Nephron progenitor cell (in vitro differentiated cells): ENCODE measurements around the gene CTNND2.

Experiments
- DNase-seq: peaks from one replicate; pipeline ENCODE4 v3.0.0; 2021
- H3K27ac Mint-ChIP-seq: 2 replicates; pipeline ENCODE4 v1.8.0; 2021; ENCODE audit warnings: mild to moderate bottlenecking, moderate library complexity, mixed read lengths
- H3K27me3 Mint-ChIP-seq: 2 replicates; pipeline ENCODE4 v1.8.0; 2021; ENCODE audit warnings: mild to moderate bottlenecking, low read depth, mixed read lengths; ENCODE audit not compliant: poor library complexity
- H3K36me3 Mint-ChIP-seq: 2 replicates; pipeline ENCODE4 v1.8.0; 2021; ENCODE audit warnings: low read depth, mixed read lengths
- H3K4me1 Mint-ChIP-seq: 2 replicates; pipeline ENCODE4 v1.8.0; 2021; ENCODE audit warnings: mixed read lengths
- H3K4me3 Mint-ChIP-seq: 2 replicates; pipeline ENCODE4 v1.8.0; 2021; ENCODE audit warnings: mild to moderate bottlenecking, moderate library complexity, mixed read lengths
- H3K9me3 Mint-ChIP-seq: 2 replicates; pipeline ENCODE4 v1.8.0; 2021; ENCODE audit warnings: mild to moderate bottlenecking, moderate library complexity, mixed read lengths
- TF ChIP-seq, protein P1 (sequence below): fragments of 200-600 bp; sonication (generic); IDR thresholded peaks from 2 replicates; pipeline ENCODE4 v1.5.0; 2021; ENCODE audit warnings: antibody characterized with exemption

CTNND2 gene

DNA sequence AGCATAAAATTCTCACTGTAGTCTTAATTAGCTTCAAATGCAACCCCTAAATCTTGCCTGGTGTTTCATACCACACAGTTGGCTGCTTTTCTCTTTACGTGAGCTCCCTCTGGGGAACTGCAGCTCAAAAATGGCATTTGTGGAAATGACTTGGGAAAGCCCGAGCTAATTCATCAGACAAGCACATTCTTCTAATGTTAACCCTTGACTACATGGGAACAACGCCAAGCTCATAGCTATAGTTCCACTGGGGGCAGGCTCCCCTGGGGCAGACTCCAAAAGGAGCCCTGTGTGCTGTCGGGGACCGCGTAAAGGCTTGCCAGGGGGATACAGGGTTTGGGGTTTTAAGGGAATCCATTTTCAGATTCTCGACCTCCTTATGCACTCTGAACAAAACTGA is 841.8 kb downstream of the CTNND2 start:
- Mint-ChIP-seq H3K27me3 (no peaks in the 10 kb centered on the region), H3K9me3 (peaks cover 14% of the 10 kb centered on the region), H3K4me1 (no peaks in the 10 kb centered on the region), H3K36me3 (no peaks in the 10 kb centered on the region), H3K4me3 (no peak overlapping the region), H3K27ac (no peak overlapping the region)
- TF ChIP-seq, protein P1, sequence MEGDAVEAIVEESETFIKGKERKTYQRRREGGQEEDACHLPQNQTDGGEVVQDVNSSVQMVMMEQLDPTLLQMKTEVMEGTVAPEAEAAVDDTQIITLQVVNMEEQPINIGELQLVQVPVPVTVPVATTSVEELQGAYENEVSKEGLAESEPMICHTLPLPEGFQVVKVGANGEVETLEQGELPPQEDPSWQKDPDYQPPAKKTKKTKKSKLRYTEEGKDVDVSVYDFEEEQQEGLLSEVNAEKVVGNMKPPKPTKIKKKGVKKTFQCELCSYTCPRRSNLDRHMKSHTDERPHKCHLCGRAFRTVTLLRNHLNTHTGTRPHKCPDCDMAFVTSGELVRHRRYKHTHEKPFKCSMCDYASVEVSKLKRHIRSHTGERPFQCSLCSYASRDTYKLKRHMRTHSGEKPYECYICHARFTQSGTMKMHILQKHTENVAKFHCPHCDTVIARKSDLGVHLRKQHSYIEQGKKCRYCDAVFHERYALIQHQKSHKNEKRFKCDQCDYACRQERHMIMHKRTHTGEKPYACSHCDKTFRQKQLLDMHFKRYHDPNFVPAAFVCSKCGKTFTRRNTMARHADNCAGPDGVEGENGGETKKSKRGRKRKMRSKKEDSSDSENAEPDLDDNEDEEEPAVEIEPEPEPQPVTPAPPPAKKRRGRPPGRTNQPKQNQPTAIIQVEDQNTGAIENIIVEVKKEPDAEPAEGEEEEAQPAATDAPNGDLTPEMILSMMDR, result no peak
- DNase-seq, result no peak

DNA sequence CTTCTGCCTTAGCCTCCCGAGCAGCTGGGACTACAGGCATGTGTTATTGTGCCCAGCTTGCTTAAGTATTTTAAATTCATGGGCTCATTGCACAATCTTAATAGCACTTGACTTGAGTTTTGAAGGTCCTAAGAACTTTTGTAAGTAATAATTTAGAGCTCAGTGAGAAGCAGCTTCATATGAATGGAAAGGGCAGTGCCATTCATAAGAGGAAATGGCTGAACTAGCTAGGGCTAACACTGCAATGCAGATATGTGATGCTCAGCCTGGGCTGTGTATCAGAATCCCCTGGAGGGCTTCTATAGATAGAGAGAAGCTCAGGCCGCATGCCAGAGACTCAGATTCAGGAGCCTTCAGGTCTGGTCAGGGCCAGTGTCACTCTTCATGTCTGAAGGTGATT is 847.7 kb downstream of the CTNND2 start:
- H3K9me3 Mint-ChIP-seq, result peaks cover 20% of the 10 kb centered on the region
- no peak overlapping the region for H3K27ac Mint-ChIP-seq
- H3K4me1 Mint-ChIP-seq, result no peaks in the 10 kb centered on the region
- no peaks in the 10 kb centered on the region for H3K27me3 Mint-ChIP-seq
- TF ChIP-seq, protein P1, result no peak
- H3K36me3 Mint-ChIP-seq, result no peaks in the 10 kb centered on the region
- DNase-seq, result no peak
- H3K4me3 Mint-ChIP-seq, result no peak overlapping the region

DNA sequence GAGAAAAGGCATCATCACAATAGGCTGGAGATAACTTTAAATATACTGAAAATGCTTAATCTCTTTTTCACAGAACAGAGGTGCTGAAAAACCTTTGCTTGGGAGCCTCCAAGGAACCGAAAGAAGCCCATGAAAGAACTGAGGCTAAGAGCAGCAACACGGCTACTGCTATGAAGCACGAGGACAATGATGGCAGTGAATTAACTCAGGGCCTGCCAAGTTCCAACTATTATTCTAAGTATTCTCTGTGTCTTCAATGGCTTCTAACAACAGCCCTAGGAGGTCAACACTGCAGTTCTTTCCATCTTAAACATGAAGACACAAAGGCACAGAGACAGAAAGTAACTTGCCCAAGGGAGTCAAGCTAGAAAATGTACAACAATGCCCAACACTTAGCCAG is 850.2 kb downstream of the CTNND2 start:
- no peaks in the 10 kb centered on the region for H3K4me1 Mint-ChIP-seq
- TF ChIP-seq, protein P1, result no peak
- H3K36me3 Mint-ChIP-seq, result no peaks in the 10 kb centered on the region
- no peak overlapping the region for H3K27ac Mint-ChIP-seq
- H3K4me3 Mint-ChIP-seq, result no peak overlapping the region
- no peak for DNase-seq
- H3K9me3 Mint-ChIP-seq, result peaks cover 15% of the 10 kb centered on the region
- H3K27me3 Mint-ChIP-seq, result peaks cover 4% of the 10 kb centered on the region

DNA sequence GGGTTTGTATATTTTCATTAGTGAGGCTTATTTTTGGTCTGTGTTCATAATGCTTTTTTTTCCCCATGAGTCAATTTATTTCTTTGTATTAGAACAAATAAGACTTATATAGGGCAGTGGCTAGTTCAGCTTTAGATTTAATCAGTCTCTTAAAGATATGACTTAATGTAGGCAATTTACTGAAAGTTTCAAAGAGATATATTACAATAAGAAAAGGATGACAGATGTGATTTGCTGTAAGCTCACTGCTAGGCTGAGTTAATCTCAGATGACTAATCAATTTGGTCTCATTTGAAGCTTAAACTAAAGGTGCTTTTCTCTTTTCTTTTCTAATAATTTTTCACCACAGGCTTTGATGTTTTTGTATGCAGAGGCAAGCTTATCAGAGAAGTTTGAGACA is 851.4 kb downstream of the CTNND2 start:
- H3K9me3 Mint-ChIP-seq, result peaks cover 11% of the 10 kb centered on the region
- no peaks in the 10 kb centered on the region for H3K36me3 Mint-ChIP-seq
- no peak overlapping the region for H3K27ac Mint-ChIP-seq
- no peaks in the 10 kb centered on the region for H3K4me1 Mint-ChIP-seq
- TF ChIP-seq, protein P1, result no peak
- H3K4me3 Mint-ChIP-seq, result no peak overlapping the region
- no peak for DNase-seq
- peaks cover 6% of the 10 kb centered on the region for H3K27me3 Mint-ChIP-seq

DNA sequence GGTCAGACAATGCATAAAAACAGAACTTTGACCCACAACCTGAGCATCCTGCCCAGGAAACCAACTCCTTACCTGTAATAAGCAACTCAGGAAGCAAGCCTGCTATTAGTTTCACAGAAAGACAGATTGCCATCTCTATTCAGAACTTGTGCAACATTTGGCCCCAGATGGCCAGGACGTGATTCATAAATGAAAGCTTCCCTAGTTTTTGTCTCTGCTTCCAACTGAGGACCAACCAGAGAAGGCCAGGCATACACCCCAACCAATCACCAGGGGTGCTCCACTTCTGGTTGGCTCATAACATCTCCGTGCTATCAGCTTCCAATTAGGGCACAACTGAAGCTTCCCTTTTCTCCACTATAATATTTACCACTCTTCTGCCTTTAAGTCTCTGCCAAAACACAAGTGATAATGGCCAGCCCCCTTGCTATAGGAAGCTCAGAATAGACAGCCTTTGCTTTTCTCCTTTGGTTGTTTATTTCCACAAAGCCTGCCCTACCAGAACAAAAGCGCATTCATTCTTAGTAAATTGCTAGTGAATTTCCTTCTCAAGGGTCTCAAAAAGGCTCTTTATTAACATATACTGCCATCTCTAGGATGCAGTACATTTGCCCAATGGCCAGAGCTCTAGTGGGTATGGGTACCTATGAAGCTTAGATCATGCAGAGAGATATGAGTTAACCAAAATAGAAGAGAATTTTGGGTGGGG is 853.5 kb downstream of the CTNND2 start:
- Mint-ChIP-seq H3K4me3 (no peak overlapping the region), H3K4me1 (peaks cover 8% of the 10 kb centered on the region), H3K9me3 (no peaks in the 10 kb centered on the region), H3K27ac (no peak overlapping the region), H3K27me3 (peaks cover 6% of the 10 kb centered on the region), H3K36me3 (no peaks in the 10 kb centered on the region)
- no peak for DNase-seq
- TF ChIP-seq, protein P1, result no peak

DNA sequence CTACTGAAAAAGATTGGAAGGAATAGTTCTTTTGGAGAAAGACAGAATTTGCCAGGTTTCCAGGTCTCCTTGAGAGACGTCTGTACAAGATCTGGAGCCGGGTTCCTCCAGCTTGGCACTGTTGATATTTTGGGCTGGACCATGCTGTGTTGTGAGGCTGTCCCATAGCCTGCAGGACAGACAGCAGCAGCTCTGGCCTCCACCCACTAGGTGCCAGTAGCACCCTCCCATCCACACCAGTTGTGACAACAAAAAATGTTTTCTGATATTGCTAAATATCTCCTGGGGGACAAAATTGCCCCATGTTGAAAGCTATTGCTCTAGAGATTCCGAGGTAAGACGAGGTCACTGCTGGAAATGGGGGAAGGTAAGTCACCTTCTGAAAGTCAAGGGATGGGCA is 855.5 kb downstream of the CTNND2 start:
- Mint-ChIP-seq H3K27me3 (peaks cover 10% of the 10 kb centered on the region), H3K4me3 (no peak overlapping the region), H3K36me3 (no peaks in the 10 kb centered on the region), H3K27ac (no peak overlapping the region), H3K9me3 (no peaks in the 10 kb centered on the region), H3K4me1 (peaks cover 9% of the 10 kb centered on the region)
- no peak for DNase-seq
- TF ChIP-seq, protein P1, result no peak
